GM12873 (cell line): ENCODE results near the gene GTF3C2.

Source experiments
- TF ChIP-seq, protein P1 (sequence below): IDR thresholded peaks from 2 replicates; pipeline ENCODE4 v1.5.1; 2012; ENCODE audit warnings: low read depth, mild to moderate bottlenecking, moderate library complexity, low read length, control low read depth; ENCODE audit not compliant: insufficient read depth; ENCODE audit errors: missing control alignments

Gene GTF3C2

DNA sequence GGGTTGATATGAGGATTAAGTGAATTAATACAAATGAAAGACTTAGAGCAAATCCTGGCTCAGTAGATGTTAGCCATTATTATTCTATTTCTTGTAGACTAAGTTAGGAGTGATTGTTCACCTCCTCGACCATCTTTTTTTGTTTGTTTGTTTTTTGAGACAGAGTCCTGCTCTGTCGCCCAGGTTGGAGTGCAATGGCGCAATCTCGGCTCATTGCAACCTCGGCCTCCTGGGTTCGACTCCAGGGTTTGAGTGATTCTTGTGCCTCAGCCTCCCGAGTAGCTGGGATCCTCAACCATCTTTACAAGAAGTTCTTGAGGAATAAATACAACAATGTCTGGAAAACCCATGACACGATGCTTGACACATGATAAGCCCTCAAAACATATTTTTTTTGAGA is 61.6 kb downstream of the GTF3C2 start:
- TF ChIP-seq, protein P1, sequence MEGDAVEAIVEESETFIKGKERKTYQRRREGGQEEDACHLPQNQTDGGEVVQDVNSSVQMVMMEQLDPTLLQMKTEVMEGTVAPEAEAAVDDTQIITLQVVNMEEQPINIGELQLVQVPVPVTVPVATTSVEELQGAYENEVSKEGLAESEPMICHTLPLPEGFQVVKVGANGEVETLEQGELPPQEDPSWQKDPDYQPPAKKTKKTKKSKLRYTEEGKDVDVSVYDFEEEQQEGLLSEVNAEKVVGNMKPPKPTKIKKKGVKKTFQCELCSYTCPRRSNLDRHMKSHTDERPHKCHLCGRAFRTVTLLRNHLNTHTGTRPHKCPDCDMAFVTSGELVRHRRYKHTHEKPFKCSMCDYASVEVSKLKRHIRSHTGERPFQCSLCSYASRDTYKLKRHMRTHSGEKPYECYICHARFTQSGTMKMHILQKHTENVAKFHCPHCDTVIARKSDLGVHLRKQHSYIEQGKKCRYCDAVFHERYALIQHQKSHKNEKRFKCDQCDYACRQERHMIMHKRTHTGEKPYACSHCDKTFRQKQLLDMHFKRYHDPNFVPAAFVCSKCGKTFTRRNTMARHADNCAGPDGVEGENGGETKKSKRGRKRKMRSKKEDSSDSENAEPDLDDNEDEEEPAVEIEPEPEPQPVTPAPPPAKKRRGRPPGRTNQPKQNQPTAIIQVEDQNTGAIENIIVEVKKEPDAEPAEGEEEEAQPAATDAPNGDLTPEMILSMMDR = no peak

DNA sequence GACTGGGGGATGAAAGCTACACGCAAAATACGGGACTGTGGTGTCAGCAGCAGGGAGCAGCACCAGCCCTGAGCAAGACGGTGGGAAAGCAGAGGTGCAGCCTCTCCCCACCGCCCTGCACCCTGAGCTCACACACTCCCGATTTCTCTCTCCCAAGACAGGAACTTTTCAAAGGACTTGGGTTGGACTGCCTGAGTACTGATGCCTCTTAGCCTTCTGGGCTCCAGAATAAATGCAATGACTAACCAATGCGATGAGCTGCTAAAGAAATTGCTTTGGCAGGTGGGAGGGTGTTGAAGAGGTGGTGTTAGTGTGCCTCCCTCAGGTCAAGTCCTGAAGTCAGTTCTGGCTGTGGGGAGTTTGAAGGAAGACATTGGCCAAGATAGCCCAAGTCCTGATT is 64.7 kb downstream of the GTF3C2 start:
- TF ChIP-seq, protein P1 = peak; percentile 27

DNA sequence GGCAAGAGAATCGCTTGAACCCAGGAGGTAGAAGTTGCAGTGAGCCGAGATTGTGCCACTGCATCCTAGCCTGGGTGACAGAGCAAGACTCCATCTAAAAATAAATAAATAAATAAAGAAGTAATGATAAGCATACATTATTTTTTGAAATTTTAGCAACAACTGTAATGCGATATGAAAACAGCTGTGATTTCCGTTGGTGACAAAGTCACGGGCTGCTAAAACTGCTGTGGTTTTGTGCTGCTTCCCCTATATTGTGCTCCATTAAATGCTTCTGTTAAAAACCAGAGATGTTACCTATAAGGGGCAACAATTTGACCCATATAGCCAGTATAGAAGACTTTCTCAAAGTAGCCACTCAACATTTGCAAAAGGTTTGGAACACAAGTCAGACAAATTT is 66.0 kb downstream of the GTF3C2 start:
- TF ChIP-seq, protein P1 = no peak

DNA sequence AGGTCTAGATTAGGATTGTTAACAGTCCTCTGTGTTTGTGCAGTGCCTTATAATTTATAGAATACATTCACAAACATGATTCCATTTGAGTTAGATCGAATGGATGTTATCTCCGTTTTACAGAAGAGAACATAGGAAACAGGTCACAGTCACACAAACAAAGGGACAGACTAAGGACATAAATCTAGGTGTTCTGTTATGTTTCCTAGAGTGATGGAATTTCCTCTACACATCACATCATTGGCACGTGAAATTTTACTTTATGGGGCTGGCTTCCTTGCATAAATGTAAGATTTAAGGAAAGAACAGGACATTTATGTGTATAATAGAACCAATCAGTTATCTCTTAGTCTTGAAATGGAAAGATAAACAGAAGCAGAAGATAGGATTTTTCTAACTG is 68.0 kb downstream of the GTF3C2 start:
- TF ChIP-seq, protein P1 = no peak

DNA sequence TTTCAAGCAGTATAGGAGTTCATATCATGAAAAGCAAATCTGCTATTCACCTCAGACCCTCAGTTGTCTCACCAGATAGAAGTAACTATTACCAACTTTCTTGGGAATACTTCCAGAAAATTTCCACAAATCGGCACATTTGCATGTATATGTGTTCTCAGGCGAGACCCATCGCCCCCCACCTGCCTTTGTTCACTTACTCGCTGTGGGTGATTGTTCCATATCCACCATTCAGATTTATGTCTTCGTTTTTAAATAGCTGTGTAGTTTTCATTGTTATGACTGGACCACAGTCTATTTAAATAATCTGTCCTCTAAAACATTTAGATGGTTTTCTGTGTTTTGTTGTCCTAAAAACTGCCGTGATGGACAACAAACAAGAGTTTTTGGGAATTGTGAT is 71.1 kb downstream of the GTF3C2 start:
- TF ChIP-seq, protein P1 = no peak

DNA sequence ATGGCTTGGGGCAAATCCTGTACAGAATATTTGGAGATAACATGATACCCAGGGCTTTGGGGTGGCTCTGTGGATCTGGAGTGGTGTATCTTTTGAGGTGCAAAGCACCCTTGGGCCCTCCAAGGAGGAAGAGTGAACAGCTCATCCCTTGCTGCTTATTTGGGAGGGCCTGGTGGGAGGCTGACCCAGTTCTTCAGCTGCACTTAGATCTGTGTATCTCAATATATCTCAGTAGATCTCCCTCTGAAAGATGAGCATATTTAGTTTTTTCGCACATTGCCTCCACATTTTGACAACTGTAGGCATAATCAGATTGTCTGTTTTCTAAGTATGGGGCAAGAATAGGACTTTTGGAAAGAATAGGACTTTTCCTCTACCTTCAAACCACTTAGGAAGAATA is 71.6 kb downstream of the GTF3C2 start:
- TF ChIP-seq, protein P1 = no peak

DNA sequence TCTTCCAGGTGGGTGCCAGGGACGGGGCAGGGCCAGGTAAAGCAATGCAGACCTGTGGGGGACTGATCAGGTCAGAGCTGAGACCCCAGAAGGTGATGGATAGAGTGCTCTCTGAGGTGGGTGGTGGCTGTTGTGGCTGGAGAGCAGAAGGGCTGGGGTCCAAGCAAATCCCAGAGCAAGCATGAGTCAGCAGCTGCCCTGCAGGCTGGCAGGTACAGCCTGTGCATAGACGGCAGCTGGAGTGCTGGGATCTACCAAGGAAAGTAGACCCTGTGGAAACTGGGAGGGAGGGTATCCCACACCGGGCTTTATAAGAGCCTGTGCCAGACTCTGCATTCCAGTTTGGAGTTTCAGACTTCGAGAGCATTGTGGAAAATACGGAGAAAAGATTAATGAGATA is 73.7 kb downstream of the GTF3C2 start:
- TF ChIP-seq, protein P1 = no peak
